Effector memory CD8-positive, alpha-beta T cell (primary cell): ENCODE measurements around the gene FUBP3.
A peak's percentile ranks its signal among the peaks of the same experiment; 100 is the strongest.

Source experiments
- ATAC-seq: fragments of 150-1000 bp; cut with Tn5 transposase; replicated peaks from 2 replicates; pipeline ENCODE4 v1.10.0; 2021; ENCODE audit warnings: mild to moderate bottlenecking, moderate library complexity
- DNase-seq, 3 experiments: peaks; one replicate each; pipeline ENCODE4 v3.0.0; 2021
- H3K27ac Mint-ChIP-seq, 2 donors: one replicate each; pipeline ENCODE4 v1.8.0; 2022; ENCODE audit warnings: mild to moderate bottlenecking in 2 of 2, mixed read lengths in 2 of 2, moderate library complexity in 2 of 2
- H3K27me3 Mint-ChIP-seq, 2 donors: one replicate each; pipeline ENCODE4 v1.8.0; 2022; ENCODE audit warnings: mixed read lengths in 2 of 2
- H3K36me3 Mint-ChIP-seq: one replicate; pipeline ENCODE4 v1.8.0; 2022; ENCODE audit warnings: mild to moderate bottlenecking, moderate library complexity, mixed read lengths; ENCODE audit not compliant: insufficient read depth
- H3K4me1 Mint-ChIP-seq, 2 donors: one replicate each; pipeline ENCODE4 v1.8.0; 2022; ENCODE audit warnings: low read depth in 2 of 2, mixed read lengths in 2 of 2
- H3K4me3 Mint-ChIP-seq, 2 donors: one replicate each; pipeline ENCODE4 v1.8.0; 2022; ENCODE audit warnings: mild to moderate bottlenecking in 2 of 2, mixed read lengths in 2 of 2, moderate library complexity in 2 of 2
- H3K9me3 Mint-ChIP-seq, 2 donors: one replicate each; pipeline ENCODE4 v1.8.0; 2022; ENCODE audit warnings: mixed read lengths in 2 of 2

FUBP3 gene

GRCh38 chr9:130601100-130601499 lies 21.7 kb downstream of the FUBP3 start:
- DNase-seq (no peak), ATAC-seq (no peak)
- no peaks in the 10 kb centered on the region for H3K27me3 Mint-ChIP-seq
- peaks cover 20% of the 10 kb centered on the region for H3K36me3 Mint-ChIP-seq
- no peaks in the 10 kb centered on the region for H3K9me3 Mint-ChIP-seq
- H3K27ac Mint-ChIP-seq = no peak overlapping the region
- H3K4me3 Mint-ChIP-seq = no peak overlapping the region
- H3K4me1 Mint-ChIP-seq = peaks cover 0 to 8% of the 10 kb centered on the region in 2 donors

- no peak overlapping the region for H3K4me3 Mint-ChIP-seq
- ATAC-seq = no peak
- peaks cover 4 to 8% of the 10 kb centered on the region in 2 donors for H3K4me1 Mint-ChIP-seq
- H3K27ac Mint-ChIP-seq = no peak overlapping the region
- H3K36me3 Mint-ChIP-seq = peaks cover 9% of the 10 kb centered on the region
- H3K9me3 Mint-ChIP-seq = no peaks in the 10 kb centered on the region
- DNase-seq = no peak
- no peaks in the 10 kb centered on the region for H3K27me3 Mint-ChIP-seq
These were observed 24.9 kb downstream of the FUBP3 start for GRCh38 chr9:130604295-130604694.

GRCh38 chr9:130606887-130607600 lies 27.7 kb downstream of the FUBP3 start:
- no peak for DNase-seq
- Mint-ChIP-seq H3K4me3 (no peak overlapping the region), H3K36me3 (peaks cover 21% of the 10 kb centered on the region), H3K27me3 (no peaks in the 10 kb centered on the region), H3K9me3 (no peaks in the 10 kb centered on the region), H3K27ac (no peak overlapping the region), H3K4me1 (peaks cover 4 to 7% of the 10 kb centered on the region in 2 donors)
- ATAC-seq = no peak

GRCh38 chr9:130607640-130608420 lies 28.5 kb downstream of the FUBP3 start:
- Mint-ChIP-seq H3K4me3 (no peak overlapping the region), H3K36me3 (peaks cover 27% of the 10 kb centered on the region)

GRCh38 chr9:130608554-130609134 lies 29.3 kb downstream of the FUBP3 start:
- DNase-seq (no peak), ATAC-seq (no peak)
- Mint-ChIP-seq H3K4me1 (peaks cover 4 to 7% of the 10 kb centered on the region in 2 donors), H3K27ac (no peak overlapping the region), H3K9me3 (no peaks in the 10 kb centered on the region), H3K4me3 (no peak overlapping the region), H3K27me3 (no peaks in the 10 kb centered on the region), H3K36me3 (peaks cover 35% of the 10 kb centered on the region)

More at GRCh38 chr9:130607640-130608420, 28.5 kb downstream of the FUBP3 start:
- ATAC-seq (no peak), DNase-seq (no peak)
- H3K27me3 Mint-ChIP-seq = no peaks in the 10 kb centered on the region
- H3K9me3 Mint-ChIP-seq = no peaks in the 10 kb centered on the region
- H3K4me1 Mint-ChIP-seq = peaks cover 4 to 7% of the 10 kb centered on the region in 2 donors
- no peak overlapping the region for H3K27ac Mint-ChIP-seq

GRCh38 chr9:130609163-130609562 lies 29.8 kb downstream of the FUBP3 start:
- Mint-ChIP-seq H3K27me3 (no peaks in the 10 kb centered on the region), H3K27ac (no peak overlapping the region), H3K9me3 (no peaks in the 10 kb centered on the region), H3K4me3 (no peak overlapping the region), H3K4me1 (peaks cover 4 to 7% of the 10 kb centered on the region in 2 donors), H3K36me3 (peaks cover 38% of the 10 kb centered on the region)
- ATAC-seq (no peak), DNase-seq (no peak)

- H3K27ac Mint-ChIP-seq = peak overlapping the region; percentile 29 to 35
- H3K27me3 Mint-ChIP-seq = no peaks in the 10 kb centered on the region
- no peak for ATAC-seq
- no peak overlapping the region for H3K4me3 Mint-ChIP-seq
- H3K36me3 Mint-ChIP-seq = peaks cover 51% of the 10 kb centered on the region
- no peak for DNase-seq
- no peaks in the 10 kb centered on the region for H3K9me3 Mint-ChIP-seq
- peaks cover 4 to 6% of the 10 kb centered on the region in 2 donors for H3K4me1 Mint-ChIP-seq
These were observed 31.7 kb downstream of the FUBP3 start for GRCh38 chr9:130610862-130611707.

GRCh38 chr9:130616451-130616850 lies 37.1 kb downstream of the FUBP3 start:
- H3K4me3 Mint-ChIP-seq = no peak overlapping the region

GRCh38 chr9:130623466-130623865 lies 44.1 kb downstream of the FUBP3 start:
- no peak for DNase-seq
- Mint-ChIP-seq H3K4me1 (no peaks in the 10 kb centered on the region), H3K27ac (no peak overlapping the region), H3K27me3 (no peaks in the 10 kb centered on the region), H3K9me3 (no peaks in the 10 kb centered on the region), H3K36me3 (peaks cover 79% of the 10 kb centered on the region), H3K4me3 (no peak overlapping the region)
- no peak for ATAC-seq

More at GRCh38 chr9:130616451-130616850, 37.1 kb downstream of the FUBP3 start:
- Mint-ChIP-seq H3K9me3 (no peaks in the 10 kb centered on the region), H3K36me3 (peaks cover 81% of the 10 kb centered on the region), H3K27me3 (no peaks in the 10 kb centered on the region), H3K4me1 (peaks cover 0 to 4% of the 10 kb centered on the region in 2 donors), H3K27ac (no peak overlapping the region)
- DNase-seq = no peak
- ATAC-seq = no peak

- ATAC-seq (no peak), DNase-seq (no peak)
- H3K27me3 Mint-ChIP-seq = no peaks in the 10 kb centered on the region
- no peaks in the 10 kb centered on the region for H3K4me1 Mint-ChIP-seq
- H3K36me3 Mint-ChIP-seq = peaks cover 81% of the 10 kb centered on the region
- H3K9me3 Mint-ChIP-seq = no peaks in the 10 kb centered on the region
- H3K4me3 Mint-ChIP-seq = no peak overlapping the region
- H3K27ac Mint-ChIP-seq = no peak overlapping the region
These were observed 44.8 kb downstream of the FUBP3 start for GRCh38 chr9:130624154-130624553.

GRCh38 chr9:130626249-130626996 lies 47.0 kb downstream of the FUBP3 start:
- DNase-seq = no peak
- H3K4me3 Mint-ChIP-seq = no peak overlapping the region
- H3K27ac Mint-ChIP-seq = peak overlapping the region in 1 of 2 donors; percentile 32
- peaks cover 68% of the 10 kb centered on the region for H3K36me3 Mint-ChIP-seq
- no peak for ATAC-seq
- no peaks in the 10 kb centered on the region for H3K9me3 Mint-ChIP-seq
- no peaks in the 10 kb centered on the region for H3K27me3 Mint-ChIP-seq
- no peaks in the 10 kb centered on the region for H3K4me1 Mint-ChIP-seq

- H3K9me3 Mint-ChIP-seq = no peaks in the 10 kb centered on the region
- no peak overlapping the region for H3K4me3 Mint-ChIP-seq
- ATAC-seq = no peak
- peaks cover 62% of the 10 kb centered on the region for H3K36me3 Mint-ChIP-seq
- DNase-seq = no peak
- no peaks in the 10 kb centered on the region for H3K27me3 Mint-ChIP-seq
- no peaks in the 10 kb centered on the region for H3K4me1 Mint-ChIP-seq
- no peak overlapping the region for H3K27ac Mint-ChIP-seq
These were observed 47.7 kb downstream of the FUBP3 start for GRCh38 chr9:130627051-130627450.
